Neural crest cell (in vitro differentiated cells): ENCODE data around the gene ABCA9. TPM values are rescaled to one million over a fixed set of nuclear protein-coding genes. Genes with fewer than 3 reads are reported as not detected.
A peak's percentile ranks its signal among the peaks of the same experiment; 100 is the strongest.

Experiments used
- DNase-seq: peaks from one replicate; pipeline ENCODE4 v3.0.0; 2021; ENCODE audit warnings: low read depth, mixed read lengths, low spot score
- H3K27ac Mint-ChIP-seq: one replicate; pipeline ENCODE4 v1.8.0; 2021; ENCODE audit warnings: mild to moderate bottlenecking, mixed read lengths; ENCODE audit not compliant: unreplicated experiment
- H3K27me3 Mint-ChIP-seq: 2 replicates; pipeline ENCODE4 v1.8.0; 2021; ENCODE audit warnings: low read depth, mild to moderate bottlenecking, mixed read lengths
- H3K36me3 Mint-ChIP-seq: 2 replicates; pipeline ENCODE4 v1.8.0; 2021; ENCODE audit warnings: low read depth, mild to moderate bottlenecking, mixed read lengths
- H3K4me1 Mint-ChIP-seq: 2 replicates; pipeline ENCODE4 v1.8.0; 2021; ENCODE audit warnings: mixed read lengths
- H3K4me3 Mint-ChIP-seq: one replicate; pipeline ENCODE4 v1.8.0; 2021; ENCODE audit warnings: mild to moderate bottlenecking, mixed read lengths
- H3K9me3 Mint-ChIP-seq: 2 replicates; pipeline ENCODE4 v1.8.0; 2021; ENCODE audit warnings: mixed read lengths
- CTCF ChIP-seq: fragments of 200-600 bp; sonication (generic); conservative IDR thresholded peaks from 2 replicates; pipeline ENCODE4 v1.5.0; 2021; ENCODE audit warnings: antibody characterized with exemption, mild to moderate bottlenecking
- total RNA-seq: library from RNA; stranded (reverse); gene quantifications from 2 replicates; pipeline ENCODE4 v1.2.1, GENCODE V29; 2021

Gene ABCA9
- total RNA-seq, 1 donor from 2014 or later, result 1.3 TPM

DNA sequence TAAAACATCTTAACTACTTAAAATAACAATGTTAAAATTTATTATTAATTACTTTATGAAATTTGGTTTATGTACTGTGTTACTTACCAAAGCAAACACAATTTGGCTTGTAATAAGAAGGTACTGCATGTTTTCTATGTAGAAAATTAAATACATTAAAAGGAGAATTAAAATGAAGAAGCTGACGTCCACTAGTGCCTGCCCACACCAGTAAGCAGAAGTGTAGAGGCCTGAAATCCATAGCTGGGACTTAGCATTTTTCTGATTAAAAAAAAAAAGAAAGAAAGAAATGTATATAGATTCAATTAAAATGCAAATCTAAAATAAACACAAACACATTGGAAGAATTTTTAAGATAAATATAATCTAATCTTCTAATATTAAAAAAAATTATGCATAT lies 35.8 kb upstream of the ABCA9 start:
- Mint-ChIP-seq H3K4me1 (peaks cover 11% of the 10 kb centered on the region), H3K27ac (no peak overlapping the region), H3K27me3 (no peaks in the 10 kb centered on the region), H3K9me3 (peaks cover 2% of the 10 kb centered on the region), H3K4me3 (no peak overlapping the region), H3K36me3 (no peaks in the 10 kb centered on the region)
- no peak for TF ChIP-seq CTCF
- no peak for DNase-seq

- Mint-ChIP-seq H3K27me3 (no peaks in the 10 kb centered on the region), H3K9me3 (peaks cover 6% of the 10 kb centered on the region), H3K4me1 (peaks cover 14% of the 10 kb centered on the region), H3K4me3 (no peak overlapping the region), H3K36me3 (no peaks in the 10 kb centered on the region), H3K27ac (no peak overlapping the region)
- DNase-seq, result no peak
- TF ChIP-seq CTCF, result no peak
Measured at GRCh38 chr17:69093995-69094394, 33.3 kb upstream of the ABCA9 start.

DNA sequence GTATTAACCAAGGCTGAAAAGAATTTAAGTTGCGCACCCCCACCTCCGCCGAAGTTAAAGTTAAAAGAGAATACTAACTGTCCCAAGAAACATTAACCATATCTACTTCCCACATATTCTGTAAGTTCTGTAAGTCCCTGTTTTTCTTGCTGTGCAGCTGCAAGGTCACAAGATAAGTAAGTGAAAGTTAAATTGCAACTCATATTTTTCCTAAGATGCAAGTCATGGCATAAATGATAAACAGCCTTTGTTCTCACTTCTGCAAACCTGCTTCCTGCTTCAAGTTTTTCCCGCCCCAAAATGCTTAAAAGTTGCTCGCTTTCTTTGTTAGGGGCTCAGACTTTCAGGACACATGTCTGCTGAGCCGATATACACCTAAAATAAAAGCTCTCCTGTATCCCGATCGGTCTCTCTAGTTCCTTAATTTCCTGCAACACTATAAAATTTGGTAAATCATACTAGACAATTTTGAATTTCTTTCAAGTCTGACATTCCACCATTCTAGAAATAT lies 32.6 kb upstream of the ABCA9 start:
- H3K36me3 Mint-ChIP-seq, result no peaks in the 10 kb centered on the region
- peak overlapping the region; percentile 83 for H3K27ac Mint-ChIP-seq
- no peak overlapping the region for H3K4me3 Mint-ChIP-seq
- TF ChIP-seq CTCF, result no peak
- no peaks in the 10 kb centered on the region for H3K27me3 Mint-ChIP-seq
- H3K9me3 Mint-ChIP-seq, result peaks cover 10% of the 10 kb centered on the region
- DNase-seq, result no peak
- H3K4me1 Mint-ChIP-seq, result peaks cover 14% of the 10 kb centered on the region

DNA sequence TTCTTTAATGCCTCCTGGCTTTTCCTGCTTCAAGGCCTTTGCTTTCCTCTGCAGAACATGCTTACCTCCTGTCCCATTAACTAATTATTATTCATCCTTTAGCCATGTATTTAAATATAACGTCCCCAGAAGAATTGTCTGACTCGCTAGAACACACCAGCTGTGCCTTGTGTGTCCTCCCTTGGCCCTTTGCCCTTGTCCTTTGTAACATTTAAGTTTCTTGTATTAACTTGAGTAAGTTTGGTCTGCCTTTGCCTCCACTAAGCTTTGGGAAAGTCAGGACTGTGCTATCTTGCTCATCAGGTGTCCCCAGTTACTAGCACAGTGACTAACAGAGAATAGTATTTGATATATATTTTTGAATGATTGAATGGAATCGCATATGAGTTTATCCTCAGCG lies 29.6 kb upstream of the ABCA9 start:
- TF ChIP-seq CTCF, result no peak
- no peaks in the 10 kb centered on the region for H3K27me3 Mint-ChIP-seq
- H3K27ac Mint-ChIP-seq, result no peak overlapping the region
- peaks cover 14% of the 10 kb centered on the region for H3K4me1 Mint-ChIP-seq
- DNase-seq, result no peak
- no peak overlapping the region for H3K4me3 Mint-ChIP-seq
- H3K9me3 Mint-ChIP-seq, result peaks cover 10% of the 10 kb centered on the region
- H3K36me3 Mint-ChIP-seq, result peaks cover 2% of the 10 kb centered on the region

- Mint-ChIP-seq H3K4me1 (peaks cover 10% of the 10 kb centered on the region), H3K27me3 (no peaks in the 10 kb centered on the region), H3K27ac (no peak overlapping the region), H3K9me3 (peaks cover 8% of the 10 kb centered on the region), H3K36me3 (peaks cover 5% of the 10 kb centered on the region), H3K4me3 (no peak overlapping the region)
- no peak for DNase-seq
- no peak for TF ChIP-seq CTCF
Measured at GRCh38 chr17:69088643-69089200, 28.0 kb upstream of the ABCA9 start.
